Neural cell (in vitro differentiated cells): ENCODE measurements around the gene CD72. TPM values are rescaled to one million over a fixed set of nuclear protein-coding genes. Genes with fewer than 3 reads are reported as not detected.

Source experiments
- H2AFZ ChIP-seq: fragments of 200-600, 300-800 bp; sonication (generic), shearing (Covaris generic); 2 replicates; pipeline ENCODE4 v1.6.0; 2014; ENCODE audit warnings: low read depth, mild to moderate bottlenecking, antibody characterized with exemption, low read length, moderate library complexity
- H3F3A ChIP-seq: fragments of 200-600 bp; shearing (Covaris generic); 2 replicates; pipeline ENCODE4 v1.6.1; 2016; ENCODE audit warnings: mild to moderate bottlenecking, moderate library complexity, mixed read lengths, antibody characterized with exemption, low read length; ENCODE audit not compliant: insufficient read depth, poor library complexity, severe bottlenecking
- H3K27ac ChIP-seq: fragments of 200-600, 300-800 bp; sonication (generic), shearing (Covaris generic); 2 replicates; pipeline ENCODE4 v1.5.1; 2014; ENCODE audit warnings: mild to moderate bottlenecking, low read length, moderate library complexity
- H3K27me3 ChIP-seq: fragments of 300-800, 200-600 bp; sonication (generic), shearing (Covaris generic); 2 replicates; pipeline ENCODE4 v1.6.0; 2014; ENCODE audit warnings: mild to moderate bottlenecking, low read depth, low read length, moderate library complexity; ENCODE audit not compliant: insufficient read depth
- H3K36me3 ChIP-seq: fragments of 300-800, 200-600 bp; sonication (generic), shearing (Covaris generic); 2 replicates; pipeline ENCODE4 v1.5.1; 2014; ENCODE audit warnings: mild to moderate bottlenecking, antibody characterized with exemption, low read length, moderate library complexity; ENCODE audit not compliant: insufficient read depth
- H3K4me2 ChIP-seq: fragments of 300-800, 200-600 bp; sonication (generic), shearing (Covaris generic); 2 replicates; pipeline ENCODE4 v1.6.0; 2014; ENCODE audit warnings: mild to moderate bottlenecking, low read length
- H3K4me3 ChIP-seq: fragments of 300-800, 200-600 bp; sonication (generic), shearing (Covaris generic); 2 replicates; pipeline ENCODE4 v1.5.1; 2014; ENCODE audit warnings: mild to moderate bottlenecking, low read length, moderate library complexity
- H3K79me2 ChIP-seq: fragments of 200-600 bp; shearing (Covaris generic); replicated peaks from 2 replicates; pipeline ENCODE4 v1.6.0; 2014; ENCODE audit warnings: mild to moderate bottlenecking, low read length, moderate library complexity; ENCODE audit not compliant: insufficient read depth
- H3K9ac ChIP-seq: fragments of 300-800, 200-600 bp; sonication (generic), shearing (Covaris generic); 2 replicates; pipeline ENCODE4 v1.6.1; 2016; ENCODE audit warnings: mild to moderate bottlenecking, low read length, mixed read lengths
- H3K9me2 ChIP-seq: fragments of 200-600 bp; shearing (Covaris generic); 2 replicates; pipeline ENCODE4 v1.6.1; 2016; ENCODE audit warnings: mild to moderate bottlenecking, low read length, mixed read lengths; ENCODE audit not compliant: insufficient read depth
- H3K9me3 ChIP-seq: fragments of 200-600, 300-800 bp; sonication (generic), shearing (Covaris generic); 2 replicates; pipeline ENCODE4 v1.6.1; 2016; ENCODE audit warnings: mild to moderate bottlenecking, mixed run types, low read length, moderate library complexity, mixed read lengths
- H4K20me1 ChIP-seq: fragments of 200-600 bp; shearing (Covaris generic); 2 replicates; pipeline ENCODE4 v1.6.1; 2016; ENCODE audit warnings: mild to moderate bottlenecking, mixed run types; ENCODE audit not compliant: insufficient read depth
- EP300 ChIP-seq: fragments of 450-650 bp; conservative IDR thresholded peaks from 2 replicates; pipeline ENCODE4 v1.6.1; 2014; ENCODE audit warnings: antibody characterized with exemption, mild to moderate bottlenecking, moderate library complexity; ENCODE audit not compliant: poor library complexity, severe bottlenecking
- EZH2 ChIP-seq: fragments of 200-600, 300-800 bp; shearing (Covaris generic), sonication (generic); IDR thresholded peaks from 2 replicates; pipeline ENCODE4 v1.6.1; 2014; ENCODE audit warnings: antibody characterized with exemption, low read length, borderline replicate concordance, mild to moderate bottlenecking; ENCODE audit not compliant: insufficient read depth, poor library complexity, severe bottlenecking
- MXI1 ChIP-seq: fragments of 450-650 bp; conservative IDR thresholded peaks from 2 replicates; pipeline ENCODE4 v1.6.1; 2014; ENCODE audit warnings: antibody characterized with exemption, mild to moderate bottlenecking; ENCODE audit not compliant: poor library complexity, severe bottlenecking
- POLR2AphosphoS5 ChIP-seq: IDR thresholded peaks from 2 replicates; pipeline ENCODE4 v1.6.1; 2012
- RAD21 ChIP-seq: fragments of 450-650 bp; conservative IDR thresholded peaks from 2 replicates; pipeline ENCODE4 v1.6.1; 2014; ENCODE audit warnings: antibody characterized with exemption, mild to moderate bottlenecking, moderate library complexity
- REST ChIP-seq: IDR thresholded peaks from 2 replicates; pipeline ENCODE4 v1.6.1; 2012; ENCODE audit warnings: borderline replicate concordance
- SMC3 ChIP-seq: fragments of 450-650 bp; conservative IDR thresholded peaks from 2 replicates; pipeline ENCODE4 v1.6.1; 2014; ENCODE audit warnings: antibody characterized with exemption, mild to moderate bottlenecking, moderate library complexity; ENCODE audit not compliant: poor library complexity
- TAF1 ChIP-seq: IDR thresholded peaks from 2 replicates; pipeline ENCODE4 v1.6.1; 2012; ENCODE audit warnings: low read depth
- polyA plus RNA-seq: library from polyadenylated mRNA; depleted of rRNA; stranded (reverse); fragments of >200 nt; gene quantifications from 2 replicates; pipeline ENCODE4 v1.2.3, GENCODE V29; 2014
- TF ChIP-seq, protein P1 (sequence below): fragments of 450-650 bp; IDR thresholded peaks from 2 replicates; pipeline ENCODE4 v1.5.1; 2014; ENCODE audit warnings: antibody characterized with exemption, mild to moderate bottlenecking, moderate library complexity; ENCODE audit not compliant: poor library complexity, severe bottlenecking

CD72 gene
- polyA plus RNA-seq, 1 donor from 2014 or later, result not detected

DNA sequence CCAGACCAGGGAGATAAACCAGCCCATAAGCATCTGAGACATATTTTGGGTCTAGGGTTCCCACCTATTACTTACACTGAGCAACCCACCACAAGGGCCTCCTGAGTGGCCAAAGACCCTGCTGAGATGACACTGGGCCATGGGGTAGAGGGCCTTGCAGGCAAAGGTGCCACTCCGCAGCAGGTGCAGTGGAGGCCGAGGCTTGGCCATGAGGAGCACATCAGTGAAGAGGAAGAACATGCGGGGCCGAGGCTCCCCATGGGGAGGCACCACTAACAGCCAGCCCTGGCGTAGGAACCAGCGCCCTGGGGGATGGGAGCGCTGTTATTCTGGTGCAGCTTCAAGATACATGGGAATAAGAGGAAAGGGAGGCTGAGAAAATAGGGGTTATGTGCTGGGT, 44.2 kb upstream of the CD72 start:
- Histone ChIP-seq H3K36me3 (peaks cover 8% of the 10 kb centered on the region), H3K9me3 (no peaks in the 10 kb centered on the region), H3K4me3 (no peak overlapping the region), H4K20me1 (no peaks in the 10 kb centered on the region), H3K27me3 (no peaks in the 10 kb centered on the region), H3F3A (no peaks in the 10 kb centered on the region), H3K79me2 (peaks cover 6% of the 10 kb centered on the region), H2AFZ (no peak overlapping the region), H3K9me2 (no peaks in the 10 kb centered on the region), H3K4me2 (no peak overlapping the region), H3K27ac (no peak overlapping the region), H3K9ac (no peak overlapping the region)
- no peak for TF ChIP-seq MXI1
- no peak for TF ChIP-seq POLR2AphosphoS5
- TF ChIP-seq, protein P1, sequence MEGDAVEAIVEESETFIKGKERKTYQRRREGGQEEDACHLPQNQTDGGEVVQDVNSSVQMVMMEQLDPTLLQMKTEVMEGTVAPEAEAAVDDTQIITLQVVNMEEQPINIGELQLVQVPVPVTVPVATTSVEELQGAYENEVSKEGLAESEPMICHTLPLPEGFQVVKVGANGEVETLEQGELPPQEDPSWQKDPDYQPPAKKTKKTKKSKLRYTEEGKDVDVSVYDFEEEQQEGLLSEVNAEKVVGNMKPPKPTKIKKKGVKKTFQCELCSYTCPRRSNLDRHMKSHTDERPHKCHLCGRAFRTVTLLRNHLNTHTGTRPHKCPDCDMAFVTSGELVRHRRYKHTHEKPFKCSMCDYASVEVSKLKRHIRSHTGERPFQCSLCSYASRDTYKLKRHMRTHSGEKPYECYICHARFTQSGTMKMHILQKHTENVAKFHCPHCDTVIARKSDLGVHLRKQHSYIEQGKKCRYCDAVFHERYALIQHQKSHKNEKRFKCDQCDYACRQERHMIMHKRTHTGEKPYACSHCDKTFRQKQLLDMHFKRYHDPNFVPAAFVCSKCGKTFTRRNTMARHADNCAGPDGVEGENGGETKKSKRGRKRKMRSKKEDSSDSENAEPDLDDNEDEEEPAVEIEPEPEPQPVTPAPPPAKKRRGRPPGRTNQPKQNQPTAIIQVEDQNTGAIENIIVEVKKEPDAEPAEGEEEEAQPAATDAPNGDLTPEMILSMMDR, result no peak
- no peak for TF ChIP-seq EZH2
- no peak for TF ChIP-seq RAD21
- TF ChIP-seq EP300, result no peak
- TF ChIP-seq SMC3, result no peak
- TF ChIP-seq REST, result no peak
- no peak for TF ChIP-seq TAF1

DNA sequence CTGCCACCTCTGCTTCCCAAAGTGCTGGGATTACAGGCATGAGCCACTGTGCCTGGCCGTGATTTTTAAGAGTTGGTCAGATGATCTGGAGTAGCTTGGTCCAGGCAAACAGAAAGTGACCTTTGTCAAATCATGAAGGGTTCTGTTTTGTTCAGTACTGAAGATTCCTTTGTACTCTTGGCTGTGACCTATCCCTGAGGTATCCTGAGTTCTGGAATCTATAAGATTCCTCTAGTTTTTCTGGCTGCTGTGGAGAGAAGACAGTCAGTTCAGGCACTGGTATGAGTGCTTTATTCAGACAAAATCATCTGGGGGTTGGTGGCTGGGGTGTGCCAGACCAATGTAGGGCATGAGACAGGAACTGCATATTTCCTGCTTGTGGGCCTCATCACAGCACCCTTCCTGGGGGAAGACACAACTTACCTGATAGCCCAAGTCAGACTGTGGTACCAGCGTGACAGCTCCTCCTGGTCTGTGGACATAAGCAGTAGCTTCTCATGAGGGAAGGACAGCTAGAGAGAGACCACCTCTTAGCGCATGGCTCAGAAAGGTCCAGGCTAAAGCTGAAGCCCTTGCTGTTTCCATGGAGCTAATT, 43.6 kb upstream of the CD72 start:
- TF ChIP-seq EP300 (no peak), MXI1 (no peak), SMC3 (no peak), POLR2AphosphoS5 (no peak), REST (no peak), EZH2 (no peak), RAD21 (no peak), TAF1 (no peak)
- TF ChIP-seq, protein P1, result no peak
- H3K27ac ChIP-seq, result no peak overlapping the region
- no peaks in the 10 kb centered on the region for H3K27me3 ChIP-seq
- no peaks in the 10 kb centered on the region for H3K9me2 ChIP-seq
- H3F3A ChIP-seq, result no peaks in the 10 kb centered on the region
- no peak overlapping the region for H3K4me2 ChIP-seq
- no peaks in the 10 kb centered on the region for H3K9me3 ChIP-seq
- H3K36me3 ChIP-seq, result peaks cover 8% of the 10 kb centered on the region
- H3K9ac ChIP-seq, result no peak overlapping the region
- no peak overlapping the region for H3K4me3 ChIP-seq
- peaks cover 6% of the 10 kb centered on the region for H3K79me2 ChIP-seq
- no peaks in the 10 kb centered on the region for H4K20me1 ChIP-seq
- no peak overlapping the region for H2AFZ ChIP-seq
